H1 (cell line): ENCODE measurements around the gene FADD. TPM values are rescaled to one million over a fixed set of nuclear protein-coding genes. Genes with fewer than 3 reads are reported as not detected.

Source experiments
- CTCF ChIA-PET: fragments of 300-600 bp; sonication (Branson Sonifier 250); formaldehyde crosslinking; loops from one replicate; lab custom pipeline; 2021; ENCODE audit not compliant: partially characterized antibody; lab: Charles Lee
- POLR2A ChIA-PET: fragments of 300-600 bp; sonication (Branson Sonifier 250); formaldehyde crosslinking; loops from one replicate; lab custom pipeline; 2021; ENCODE audit warnings: inconsistent platforms; ENCODE audit not compliant: partially characterized antibody; lab: Charles Lee
- DNase-seq, 2 experiments: peaks; one replicate each; pipeline versions ENCODE4 v3.0.0 to v3.0.0-alpha.2; 2010 to 2022; ENCODE audit warnings: low spot score in 2 of 2, low read depth in 1 of 2, mixed read lengths in 1 of 2
- FAIRE-seq: peaks from 2 replicates; lab custom pipeline; 2011; peaks lifted over from hg19 to GRCh38; lab: Jason Lieb, UNC
- H2AFZ ChIP-seq: 2 replicates; pipeline ENCODE4 v1.8.1; 2012; ENCODE audit warnings: low read length, inconsistent platforms
- H2AK5ac ChIP-seq: 2 replicates; pipeline ENCODE4 v1.6.1; 2013; ENCODE audit warnings: low read depth, low read length
- H2BK120ac ChIP-seq: replicated peaks from 2 replicates; pipeline ENCODE3; 2013; ENCODE audit warnings: low read depth, low read length, inconsistent platforms
- H2BK12ac ChIP-seq: 2 replicates; pipeline ENCODE4 v1.6.1; 2013; ENCODE audit warnings: low read depth, low read length
- H2BK15ac ChIP-seq: 2 replicates; pipeline ENCODE4 v1.6.1; 2013; ENCODE audit warnings: low read length
- H2BK20ac ChIP-seq: 2 replicates; pipeline ENCODE4 v1.6.1; 2013; ENCODE audit warnings: low read length
- H2BK5ac ChIP-seq: 2 replicates; pipeline ENCODE4 v1.6.1; 2013; ENCODE audit warnings: low read depth, low read length
- H3K14ac ChIP-seq: 2 replicates; pipeline ENCODE4 v1.6.1; 2013; ENCODE audit warnings: inconsistent platforms; ENCODE audit not compliant: insufficient read length
- H3K18ac ChIP-seq: 2 replicates; pipeline ENCODE4 v1.6.1; 2013; ENCODE audit warnings: low read length; ENCODE audit errors: extremely low read depth
- H3K23ac ChIP-seq: 2 replicates; pipeline ENCODE4 v1.6.1; 2013; ENCODE audit warnings: inconsistent platforms; ENCODE audit not compliant: insufficient read length
- H3K23me2 ChIP-seq: 2 replicates; pipeline ENCODE4 v1.6.1; 2013; ENCODE audit warnings: low read depth, low read length
- H3K27ac ChIP-seq: 2 replicates; pipeline ENCODE4 v1.6.1; 2011; ENCODE audit warnings: low read depth, low read length, inconsistent platforms
- H3K27me3 ChIP-seq, 4 experiments: replicated peaks in 1 of 4; 1 replicate in 1 of 4; 2 replicates in 3 of 4; pipeline versions ENCODE4 v1.6.1 to v1.8.1; 2011 to 2013; ENCODE audit warnings: low read length in 3 of 4, mild to moderate bottlenecking in 3 of 4, inconsistent platforms in 2 of 4, mixed read lengths in 2 of 4, moderate library complexity in 1 of 4; ENCODE audit not compliant: control insufficient read depth in 3 of 4, insufficient read depth in 3 of 4; ENCODE audit errors: extremely low read depth in 1 of 4
- H3K36me3 ChIP-seq, 4 experiments: 2 replicates each; pipeline versions ENCODE4 v1.6.1 to v1.8.1; 2011 to 2013; ENCODE audit warnings: mild to moderate bottlenecking in 4 of 4, low read length in 3 of 4, moderate library complexity in 2 of 4, control low read depth in 1 of 4, inconsistent platforms in 1 of 4; ENCODE audit not compliant: insufficient read depth in 4 of 4, control insufficient read depth in 2 of 4
- H3K4ac ChIP-seq: replicated peaks from 2 replicates; pipeline ENCODE3; 2013; ENCODE audit warnings: low read length, low read depth, mixed read lengths, inconsistent platforms; ENCODE audit not compliant: insufficient read length
- H3K4me1 ChIP-seq, 4 experiments: replicated peaks in 1 of 4; 1 replicate in 1 of 4; 2 replicates in 3 of 4; pipeline versions ENCODE4 v1.6.1 to v1.8.1; 2011 to 2013; ENCODE audit warnings: low read length in 3 of 4, inconsistent platforms in 2 of 4, mixed read lengths in 1 of 4; ENCODE audit not compliant: insufficient read depth in 4 of 4, control insufficient read depth in 3 of 4
- H3K4me2 ChIP-seq, 2 experiments: 2 replicates each; pipeline versions ENCODE4 v1.6.1 to v1.8.1; 2011 to 2013; ENCODE audit warnings: low read depth in 2 of 2, low read length in 2 of 2, control low read depth in 1 of 2, inconsistent platforms in 1 of 2, mild to moderate bottlenecking in 1 of 2; ENCODE audit not compliant: insufficient read depth in 1 of 2
- H3K4me3 ChIP-seq, 4 experiments: fragments of 200-600, 300-600 bp in 1 of 4; sonication (generic), shearing (Covaris generic), sonication (Bioruptor Twin) in 1 of 4; 2 replicates each; pipeline versions ENCODE4 v1.5.1 to v1.8.1; 2011 to 2016; ENCODE audit warnings: low read length in 4 of 4, low read depth in 3 of 4, control low read depth in 2 of 4, inconsistent platforms in 2 of 4, mild to moderate bottlenecking in 2 of 4, mixed read lengths in 1 of 4, moderate library complexity in 1 of 4; ENCODE audit not compliant: insufficient read depth in 2 of 4; ENCODE audit errors: extremely low read depth in 1 of 4
- H3K56ac ChIP-seq: replicated peaks from 2 replicates; pipeline ENCODE3; 2013; ENCODE audit warnings: low read depth, mild to moderate bottlenecking, mixed read lengths, low read length, inconsistent platforms; ENCODE audit not compliant: insufficient read length
- H3K79me1 ChIP-seq: 2 replicates; pipeline ENCODE4 v1.6.1; 2013; ENCODE audit warnings: low read depth, low read length, control low read depth
- H3K79me2 ChIP-seq, 2 experiments: 2 replicates each; pipeline versions ENCODE4 v1.6.1 to v1.8.1; 2012 to 2013; ENCODE audit warnings: low read length in 2 of 2, mild to moderate bottlenecking in 2 of 2, inconsistent platforms in 1 of 2; ENCODE audit not compliant: insufficient read depth in 2 of 2, control insufficient read depth in 1 of 2
- H3K9ac ChIP-seq, 4 experiments: replicated peaks in 1 of 4; 1 replicate in 1 of 4; 2 replicates in 3 of 4; pipeline versions ENCODE4 v1.6.1 to v1.8.1; 2011 to 2013; ENCODE audit warnings: low read depth in 3 of 4, low read length in 3 of 4, control low read depth in 2 of 4, mild to moderate bottlenecking in 2 of 4, moderate library complexity in 2 of 4, inconsistent platforms in 1 of 4; ENCODE audit errors: extremely low read depth in 1 of 4
- H3K9me3 ChIP-seq, 2 experiments: 2 replicates each; pipeline versions ENCODE4 v1.6.1 to v1.8.1; 2012 to 2013; ENCODE audit warnings: mild to moderate bottlenecking in 2 of 2, moderate library complexity in 2 of 2, control low read depth in 1 of 2, inconsistent platforms in 1 of 2, low read depth in 1 of 2, low read length in 1 of 2, mixed read lengths in 1 of 2; ENCODE audit not compliant: insufficient read depth in 2 of 2
- H4K20me1 ChIP-seq, 2 experiments: replicated peaks in 1 of 2; 2 replicates each; pipeline versions ENCODE3 to v1.8.1; 2011 to 2013; ENCODE audit warnings: inconsistent platforms in 2 of 2, low read length in 2 of 2, mild to moderate bottlenecking in 1 of 2; ENCODE audit not compliant: insufficient read depth in 2 of 2, control insufficient read depth in 1 of 2
- H4K5ac ChIP-seq: 2 replicates; pipeline ENCODE4 v1.6.1; 2013; ENCODE audit warnings: low read length, low read depth, mixed read lengths, inconsistent platforms; ENCODE audit not compliant: insufficient read length
- H4K8ac ChIP-seq: 2 replicates; pipeline ENCODE4 v1.8.0; 2013; ENCODE audit warnings: mild to moderate bottlenecking, moderate library complexity, low read length, inconsistent platforms; ENCODE audit not compliant: insufficient read depth; ENCODE audit errors: extremely low read depth
- H4K91ac ChIP-seq: replicated peaks from 2 replicates; pipeline ENCODE3; 2013; ENCODE audit warnings: low read length, mixed read lengths, inconsistent platforms; ENCODE audit not compliant: insufficient read length
- BACH1 ChIP-seq: IDR thresholded peaks from 2 replicates; pipeline ENCODE4 v1.6.1; 2012; ENCODE audit warnings: low read length, improper control_type of control experiment
- CHD2 ChIP-seq: IDR thresholded peaks from 2 replicates; pipeline ENCODE4 v1.6.1; 2012; ENCODE audit warnings: low read length, improper control_type of control experiment
- GTF2F1 ChIP-seq: IDR thresholded peaks from 2 replicates; pipeline ENCODE4 v1.6.1; 2012; ENCODE audit warnings: low read depth, low read length, improper control_type of control experiment, borderline replicate concordance
- KDM1A ChIP-seq: fragments of 200-600, 300-600 bp; sonication (generic); IDR thresholded peaks from 2 replicates; pipeline ENCODE4 v1.7.1; 2016; ENCODE audit warnings: mild to moderate bottlenecking, low read length, borderline replicate concordance
- KDM4A ChIP-seq: IDR thresholded peaks from one replicate; pipeline ENCODE4 v1.7.1; 2012; ENCODE audit warnings: low read depth, mild to moderate bottlenecking, moderate library complexity, low read length, inconsistent platforms; ENCODE audit not compliant: severe bottlenecking
- NRF1 ChIP-seq: IDR thresholded peaks from 2 replicates; pipeline ENCODE4 v1.6.1; 2011; ENCODE audit warnings: mild to moderate bottlenecking, low read depth, low read length, improper control_type of control experiment
- RBBP5 ChIP-seq: IDR thresholded peaks from 2 replicates; pipeline ENCODE4 v1.7.1; 2012; ENCODE audit warnings: low read depth, mild to moderate bottlenecking, inconsistent platforms, low read length, moderate library complexity, borderline replicate concordance
- SP2 ChIP-seq: IDR thresholded peaks from 2 replicates; pipeline ENCODE4 v1.6.1; 2012; ENCODE audit warnings: mild to moderate bottlenecking, low read length, inconsistent platforms
- TCF12 ChIP-seq: IDR thresholded peaks from 2 replicates; pipeline ENCODE4 v1.6.1; 2011; ENCODE audit warnings: low read depth, mild to moderate bottlenecking, low read length
- WGBS, 2 experiments: shearing (Covaris generic) in 1 of 2; methylation state at CpG; one replicate each; pipeline versions ENCODE4 v1.1.6 to v1.1.7; 2013 to 2015; ENCODE audit warnings: low lambda C conversion rate in 2 of 2, mixed read lengths in 2 of 2, inconsistent platforms in 1 of 2, low coverage in 1 of 2, missing lambda C conversion rate in 1 of 2; ENCODE audit not compliant: insufficient replicate concordance in 2 of 2, insufficient coverage in 1 of 2, insufficient read length in 1 of 2; ENCODE audit errors: extremely low coverage in 1 of 2, missing lambda C conversion rate in 1 of 2; 5-methylcytosine and 5-hydroxymethylcytosine counted together
- polyA plus RNA-seq, 7 experiments: library from polyadenylated mRNA; depleted of rRNA in 3 of 7; stranded (reverse) in 5 of 7; unstranded in 2 of 7; fragments of >200 nt in 5 of 7; fragments of 200-250 nt in 2 of 7; gene quantifications; 1 replicate in 5 of 7; 2 replicates in 1 of 7; 4 replicates in 1 of 7; pipeline versions ENCODE4 v1.2.1 to v1.2.3, GENCODE V29; 2011 to 2013; ENCODE audit warnings: missing spikeins in 2 of 7, mixed read lengths in 2 of 7
- total RNA-seq: library from RNA; stranded (reverse); fragmentation: NEBNext Ultra II Directional; extraction: Animal tissue kit (Norgen Biotek cat#: 25700); gene quantifications from 2 replicates; pipeline ENCODE4 v1.2.1, GENCODE V29; 2021
- TF ChIP-seq, protein P1 (sequence below), 3 experiments: IDR thresholded peaks; 1 replicate in 2 of 3; 2 replicates in 1 of 3; pipeline versions ENCODE4 v1.5.1 to v1.6.1; 2011; ENCODE audit warnings: low read length in 3 of 3, mild to moderate bottlenecking in 3 of 3, inconsistent platforms in 2 of 3, low read depth in 1 of 3, moderate library complexity in 1 of 3; ENCODE audit not compliant: insufficient read depth in 1 of 3; ENCODE audit errors: control extremely low read depth in 1 of 3

The FADD gene
- total and polyA plus RNA-seq, 2 of the 8 experiments (the other 6 are each of a cell fraction or from before 2014, with no cell fraction given): 29.0 to 43.9 TPM

GRCh38 chr11:70155386-70155785 lies 47.7 kb upstream of the FADD start:
- Histone ChIP-seq H3K9ac (no peak overlapping the region), H4K5ac (no peak overlapping the region)
- CTCF ChIA-PET: interaction anchor here (0.5 to 9.6 kb wide), 9 partner anchors 15 to 240 kb away, joined by 3 to 78 read pairs (median 3); no protein-coding TSS in a partner anchor

More at GRCh38 chr11:70155386-70155785, 47.7 kb upstream of the FADD start:
- no peaks in the 10 kb centered on the region for H4K20me1 ChIP-seq
- H2AK5ac ChIP-seq: no peak overlapping the region
- no peak overlapping the region for H4K91ac ChIP-seq
- no peak overlapping the region for H3K4me2 ChIP-seq
- H3K23me2 ChIP-seq: no peaks in the 10 kb centered on the region
- no peak overlapping the region for H2BK12ac ChIP-seq
- H4K8ac ChIP-seq: no peak overlapping the region
- H2BK5ac ChIP-seq: no peak overlapping the region
- H3K27me3 ChIP-seq: no peaks in the 10 kb centered on the region; a peak in 1 of 7 replicates
- FAIRE-seq: no peak
- WGBS, 2 experiments: 93% methylated on average over 14 of the region's 14 CpGs; no CpG with 5 or more reads in 1 of the 2 experiments
- H3K56ac ChIP-seq: no peak overlapping the region
- no peak overlapping the region for H2BK20ac ChIP-seq
- POLR2A ChIA-PET: no interaction called here
- TF ChIP-seq KDM4A (no peak), BACH1 (no peak), KDM1A (no peak), NRF1 (no peak), SP2 (no peak), CHD2 (no peak), GTF2F1 (no peak), RBBP5 (no peak), TCF12 (no peak)
- TF ChIP-seq, protein P1, sequence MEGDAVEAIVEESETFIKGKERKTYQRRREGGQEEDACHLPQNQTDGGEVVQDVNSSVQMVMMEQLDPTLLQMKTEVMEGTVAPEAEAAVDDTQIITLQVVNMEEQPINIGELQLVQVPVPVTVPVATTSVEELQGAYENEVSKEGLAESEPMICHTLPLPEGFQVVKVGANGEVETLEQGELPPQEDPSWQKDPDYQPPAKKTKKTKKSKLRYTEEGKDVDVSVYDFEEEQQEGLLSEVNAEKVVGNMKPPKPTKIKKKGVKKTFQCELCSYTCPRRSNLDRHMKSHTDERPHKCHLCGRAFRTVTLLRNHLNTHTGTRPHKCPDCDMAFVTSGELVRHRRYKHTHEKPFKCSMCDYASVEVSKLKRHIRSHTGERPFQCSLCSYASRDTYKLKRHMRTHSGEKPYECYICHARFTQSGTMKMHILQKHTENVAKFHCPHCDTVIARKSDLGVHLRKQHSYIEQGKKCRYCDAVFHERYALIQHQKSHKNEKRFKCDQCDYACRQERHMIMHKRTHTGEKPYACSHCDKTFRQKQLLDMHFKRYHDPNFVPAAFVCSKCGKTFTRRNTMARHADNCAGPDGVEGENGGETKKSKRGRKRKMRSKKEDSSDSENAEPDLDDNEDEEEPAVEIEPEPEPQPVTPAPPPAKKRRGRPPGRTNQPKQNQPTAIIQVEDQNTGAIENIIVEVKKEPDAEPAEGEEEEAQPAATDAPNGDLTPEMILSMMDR (IDR thresholded peaks at IDR 0.05; ENCODE audit: control extremely low read depth in 1 of 3, insufficient read depth in 1 of 3, low read depth in 1 of 3, low read length in 3 of 3): no peak
- TF ChIP-seq, all 59 proteins: peak for 0
- H2BK120ac ChIP-seq: no peak overlapping the region
- H3K27ac ChIP-seq: no peak overlapping the region
- H3K18ac ChIP-seq: no peak overlapping the region
- no peak overlapping the region for H3K4me3 ChIP-seq
- no peaks in the 10 kb centered on the region for H3K79me2 ChIP-seq
- no peak overlapping the region for H2BK15ac ChIP-seq
- H3K4me1 ChIP-seq: no peaks in the 10 kb centered on the region; a peak in 2 of 7 replicates
- no peak for DNase-seq
- H3K23ac ChIP-seq: no peak overlapping the region
- no peak overlapping the region for H2AFZ ChIP-seq
- no peaks in the 10 kb centered on the region for H3K36me3 ChIP-seq
- no peak overlapping the region for H3K14ac ChIP-seq
- no peaks in the 10 kb centered on the region for H3K79me1 ChIP-seq
- no peak overlapping the region for H3K4ac ChIP-seq
- no peaks in the 10 kb centered on the region for H3K9me3 ChIP-seq
